ENCODE measurements around the gene ZC3HAV1. TPM values are rescaled to one million over a fixed set of nuclear protein-coding genes. Genes with fewer than 3 reads are reported as not detected.
A peak's percentile ranks its signal among the peaks of the same experiment; 100 is the strongest.
"Not testable (repeated sequence)": the region's sequence is repeated elsewhere in the genome, so short reads cannot be mapped to it uniquely, and the experiment has no call there.

ZC3HAV1 gene
- total and polyA plus RNA-seq, 8 donors, result 3.6 to 18.5 (median 10.1) TPM

- Histone ChIP-seq H3K27me3 (no peaks in the 10 kb centered on the region), H3K4me1 (peaks cover 0 to 12% (median 4%) of the 10 kb centered on the region in 3 donors), H3K27ac (no peak overlapping the region), H3K36me3 (no peaks in the 10 kb centered on the region), H3K4me3 (no peak overlapping the region), H3K9me3 (no peaks in the 10 kb centered on the region)
- FAIRE-seq (no peak), DNase-seq (no peak), ATAC-seq (peak in 2 of 4 donors; percentile 10 to 55)
- TF ChIP-seq, protein P1, sequence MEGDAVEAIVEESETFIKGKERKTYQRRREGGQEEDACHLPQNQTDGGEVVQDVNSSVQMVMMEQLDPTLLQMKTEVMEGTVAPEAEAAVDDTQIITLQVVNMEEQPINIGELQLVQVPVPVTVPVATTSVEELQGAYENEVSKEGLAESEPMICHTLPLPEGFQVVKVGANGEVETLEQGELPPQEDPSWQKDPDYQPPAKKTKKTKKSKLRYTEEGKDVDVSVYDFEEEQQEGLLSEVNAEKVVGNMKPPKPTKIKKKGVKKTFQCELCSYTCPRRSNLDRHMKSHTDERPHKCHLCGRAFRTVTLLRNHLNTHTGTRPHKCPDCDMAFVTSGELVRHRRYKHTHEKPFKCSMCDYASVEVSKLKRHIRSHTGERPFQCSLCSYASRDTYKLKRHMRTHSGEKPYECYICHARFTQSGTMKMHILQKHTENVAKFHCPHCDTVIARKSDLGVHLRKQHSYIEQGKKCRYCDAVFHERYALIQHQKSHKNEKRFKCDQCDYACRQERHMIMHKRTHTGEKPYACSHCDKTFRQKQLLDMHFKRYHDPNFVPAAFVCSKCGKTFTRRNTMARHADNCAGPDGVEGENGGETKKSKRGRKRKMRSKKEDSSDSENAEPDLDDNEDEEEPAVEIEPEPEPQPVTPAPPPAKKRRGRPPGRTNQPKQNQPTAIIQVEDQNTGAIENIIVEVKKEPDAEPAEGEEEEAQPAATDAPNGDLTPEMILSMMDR (IDR thresholded peaks at IDR 0.05), result no peak
- intact Hi-C loops (cut with DNase I), result no loop called here
- WGBS, 2 donors, result 80 to 89% methylated on average over 13 of the region's 13 CpGs
Measured at GRCh38 chr7:139095194-139095659, 14.3 kb downstream of the ZC3HAV1 start.

GRCh38 chr7:139094596-139094995 lies 14.9 kb downstream of the ZC3HAV1 start:
- WGBS, 2 donors, result 82 to 85% methylated on average over 9 of the region's 9 CpGs
- no peak for ATAC-seq
- Histone ChIP-seq H3K36me3 (no peaks in the 10 kb centered on the region), H3K4me1 (peaks cover 0 to 12% (median 4%) of the 10 kb centered on the region in 3 donors), H3K4me3 (no peak overlapping the region), H3K9me3 (no peaks in the 10 kb centered on the region), H3K27me3 (no peaks in the 10 kb centered on the region), H3K27ac (no peak overlapping the region)
- intact Hi-C loops (cut with DNase I), result no loop called here
- FAIRE-seq, result no peak
- TF ChIP-seq, protein P1 (IDR thresholded peaks at IDR 0.05), result no peak
- no peak for DNase-seq

DNA sequence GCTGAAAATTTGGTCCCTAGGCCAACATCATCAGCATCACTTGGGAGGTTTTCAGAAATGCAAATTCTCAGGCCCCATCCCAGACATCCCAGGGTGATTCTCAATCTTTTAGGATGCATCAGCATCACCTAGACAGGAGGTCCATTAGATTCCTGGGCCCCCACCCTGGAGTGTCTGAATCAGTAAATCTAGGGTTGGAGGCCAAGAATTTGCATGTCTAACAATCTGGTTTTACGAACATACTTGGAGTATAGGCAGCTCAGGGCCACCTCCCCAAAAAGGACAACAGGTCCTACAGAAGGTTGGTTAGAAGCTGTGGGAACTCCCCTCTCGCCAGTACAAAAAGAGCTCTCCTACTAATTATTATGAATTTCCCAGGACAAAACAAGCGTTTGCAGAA lies 15.5 kb downstream of the ZC3HAV1 start:
- Histone ChIP-seq H3K4me1 (peaks cover 0 to 12% (median 4%) of the 10 kb centered on the region in 3 donors), H3K4me3 (no peak overlapping the region), H3K9me3 (no peaks in the 10 kb centered on the region), H3K27me3 (no peaks in the 10 kb centered on the region), H3K36me3 (no peaks in the 10 kb centered on the region), H3K27ac (no peak overlapping the region)
- FAIRE-seq (no peak), ATAC-seq (no peak), DNase-seq (no peak)
- TF ChIP-seq, protein P1 (IDR thresholded peaks at IDR 0.05), result no peak
- 89 to 90% methylated on average over 3 of the region's 3 CpGs for WGBS, 2 donors
- intact Hi-C loops (cut with DNase I), result no loop called here

DNA sequence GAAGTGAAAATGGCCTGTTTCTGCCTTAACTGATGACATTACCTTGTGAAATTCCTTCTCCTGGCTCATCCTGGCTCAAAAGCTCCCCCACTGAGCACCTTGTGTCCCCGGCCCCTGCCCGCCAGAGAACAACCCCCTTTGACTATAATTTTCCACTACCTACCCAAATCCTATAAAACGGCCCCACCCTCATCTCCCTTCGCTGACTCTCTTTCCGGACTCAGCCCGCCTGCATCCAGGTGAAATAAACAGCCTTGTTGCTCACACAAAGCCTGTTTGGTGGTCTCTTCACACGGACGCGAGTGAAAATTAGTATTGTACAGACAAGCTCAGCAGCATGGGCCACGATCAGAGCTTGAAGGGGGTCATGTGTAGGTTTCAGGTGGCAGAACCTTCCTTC lies 16.0 kb downstream of the ZC3HAV1 start:
- DNase-seq; FAIRE-seq; H3K9me3 ChIP-seq; H3K4me3 ChIP-seq; intact Hi-C loops (cut with DNase I); H3K27ac ChIP-seq; H3K36me3 ChIP-seq; ATAC-seq; H3K27me3 ChIP-seq: not testable (repeated sequence)
- 87 to 88% methylated on average over 10 of the region's 10 CpGs for WGBS, 2 donors
- H3K4me1 ChIP-seq, result peaks cover 0 to 12% (median 4%) of the 10 kb centered on the region in 3 donors

DNA sequence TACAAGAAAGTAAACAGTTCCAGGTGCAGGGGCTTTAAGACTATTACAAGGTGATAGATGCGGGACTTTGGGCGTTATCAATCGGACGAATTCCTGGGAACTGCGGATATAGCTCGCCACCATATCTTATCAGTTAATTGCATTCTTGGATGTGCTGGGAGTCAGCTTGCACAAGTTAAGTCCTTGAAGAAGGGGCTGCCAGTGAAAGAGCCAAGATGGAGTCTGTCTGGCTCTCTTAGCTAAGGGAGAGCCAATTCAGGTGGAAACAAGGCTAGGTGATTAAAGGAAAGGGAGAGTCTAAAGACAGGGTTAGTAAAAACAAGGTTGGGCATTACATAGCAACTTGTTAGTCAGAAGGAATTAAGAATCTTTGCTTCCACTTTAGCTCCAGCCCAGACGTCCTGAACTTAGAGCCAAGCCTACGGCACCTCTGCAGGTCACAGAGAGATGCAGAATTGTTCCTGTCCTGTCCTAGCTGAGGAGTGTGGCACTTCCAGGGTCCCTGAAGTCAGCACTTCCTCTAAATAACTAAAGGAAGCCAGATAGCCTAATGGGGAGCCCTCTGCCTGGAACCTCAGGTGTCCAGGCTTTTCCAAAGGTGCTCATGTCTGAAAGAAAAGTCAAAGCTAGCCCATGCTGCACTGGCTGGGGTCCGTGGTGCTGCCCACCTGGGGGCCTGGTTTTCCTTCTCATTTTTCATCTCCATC lies 17.3 kb downstream of the ZC3HAV1 start:
- WGBS, 2 donors, result 67 to 68% methylated on average over 9 of the region's 9 CpGs
- H3K27me3 ChIP-seq, result no peaks in the 10 kb centered on the region
- no peak overlapping the region for H3K4me3 ChIP-seq
- FAIRE-seq (no peak), DNase-seq (no peak), ATAC-seq (no peak)
- H3K27ac ChIP-seq, result no peak overlapping the region
- intact Hi-C loops (cut with DNase I), result no loop called here
- no peaks in the 10 kb centered on the region for H3K9me3 ChIP-seq
- TF ChIP-seq, protein P1 (IDR thresholded peaks at IDR 0.05), result no peak
- H3K4me1 ChIP-seq, result peaks cover 0 to 12% (median 4%) of the 10 kb centered on the region in 3 donors
- peaks cover 0 to 5% (median 4%) of the 10 kb centered on the region in 3 donors for H3K36me3 ChIP-seq
